HUES48 (cell line): Measurements from ENCODE around the gene TRAF3.
"Not testable (repeated sequence)": the region's sequence is repeated elsewhere in the genome, so short reads cannot be mapped to it uniquely, and the experiment has no call there.

Experiments
- H3K27ac ChIP-seq: one replicate; pipeline ENCODE4 v1.7.0; 2013; ENCODE audit warnings: low read depth, low read length, inconsistent platforms
- H3K27me3 ChIP-seq: 2 replicates; pipeline ENCODE4 v1.6.1; 2013; ENCODE audit warnings: mild to moderate bottlenecking, low read length; ENCODE audit not compliant: control insufficient read depth, insufficient read depth
- H3K36me3 ChIP-seq: 2 replicates; pipeline ENCODE4 v1.6.1; 2013; ENCODE audit warnings: low read length; ENCODE audit not compliant: control insufficient read depth, insufficient read depth
- H3K4me1 ChIP-seq: 2 replicates; pipeline ENCODE4 v1.6.1; 2013; ENCODE audit warnings: mild to moderate bottlenecking, low read length; ENCODE audit not compliant: control insufficient read depth, insufficient read depth
- H3K4me3 ChIP-seq: 2 replicates; pipeline ENCODE4 v1.5.1; 2013; ENCODE audit warnings: mild to moderate bottlenecking, low read depth, low read length
- H3K9ac ChIP-seq: 2 replicates; pipeline ENCODE4 v1.6.1; 2013; ENCODE audit warnings: mild to moderate bottlenecking, low read depth, low read length, moderate library complexity
- H3K9me3 ChIP-seq: 2 replicates; pipeline ENCODE4 v1.6.1; 2013; ENCODE audit warnings: low read length; ENCODE audit not compliant: control insufficient read depth, insufficient read depth

TRAF3 gene

DNA sequence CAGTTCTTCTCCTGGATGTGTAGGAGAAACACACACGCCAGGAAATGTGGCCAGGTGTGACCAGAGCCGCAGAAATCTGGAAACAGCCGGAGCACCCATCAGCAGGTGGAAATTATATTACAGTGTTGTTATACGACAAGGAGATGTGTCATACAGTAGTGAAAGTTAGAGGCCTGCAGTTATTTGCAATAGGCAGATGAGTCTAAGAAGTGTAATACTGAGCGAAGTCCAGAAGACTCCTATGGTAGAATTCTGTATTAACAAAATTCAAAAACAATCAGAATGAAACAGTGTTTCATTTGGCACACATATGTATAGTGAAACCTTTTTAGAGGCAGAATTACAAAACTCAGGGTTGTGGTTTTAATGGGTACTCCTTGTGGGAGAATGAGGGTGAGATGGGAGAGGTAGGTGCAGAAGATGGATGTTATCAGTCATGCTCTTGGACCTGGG lies 105.9 kb downstream of the TRAF3 start:
- H3K27ac ChIP-seq: no peak overlapping the region
- H3K9ac ChIP-seq: no peak overlapping the region; the same call in 1 of the 2 replicates
- no peaks in the 10 kb centered on the region for H3K9me3 ChIP-seq
- H3K4me1 ChIP-seq: peaks cover 2% of the 10 kb centered on the region; the same call in 1 of the 2 replicates
- H3K36me3 ChIP-seq: 0 out of 2 replicates have a peak, but pooled peaks cover 4% of the 10 kb centered on the region
- H3K27me3 ChIP-seq: no peaks in the 10 kb centered on the region
- no peak overlapping the region for H3K4me3 ChIP-seq

DNA sequence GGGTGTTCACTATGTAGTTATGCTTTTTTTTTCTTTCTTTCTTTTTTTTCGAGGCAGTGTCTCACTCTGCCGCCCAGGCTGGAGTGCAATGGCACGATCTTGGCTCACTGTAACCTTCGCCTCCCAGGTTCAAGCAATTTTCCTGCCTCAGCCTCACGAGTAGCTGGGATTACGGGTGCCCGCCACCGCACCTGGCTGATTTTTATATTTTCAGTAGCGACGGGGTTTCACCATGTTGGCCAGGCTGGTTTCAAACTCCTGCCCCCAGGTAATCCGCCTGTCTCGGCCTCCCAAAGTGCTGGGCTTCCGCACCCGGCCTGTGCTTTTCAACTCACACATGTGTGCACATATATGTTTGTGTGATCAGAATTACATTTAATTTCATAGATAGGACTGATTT lies 106.3 kb downstream of the TRAF3 start:
- H3K4me3 ChIP-seq: no peak overlapping the region
- no peak overlapping the region for H3K27ac ChIP-seq
- H3K9me3 ChIP-seq: no peaks in the 10 kb centered on the region
- no peaks in the 10 kb centered on the region for H3K27me3 ChIP-seq
- H3K9ac ChIP-seq: no peak overlapping the region
- H3K4me1 ChIP-seq: peaks cover under 1% of the 10 kb centered on the region; the same call in 1 of the 2 replicates
- H3K36me3 ChIP-seq: 0 out of 2 replicates have a peak, but pooled peaks cover 4% of the 10 kb centered on the region

DNA sequence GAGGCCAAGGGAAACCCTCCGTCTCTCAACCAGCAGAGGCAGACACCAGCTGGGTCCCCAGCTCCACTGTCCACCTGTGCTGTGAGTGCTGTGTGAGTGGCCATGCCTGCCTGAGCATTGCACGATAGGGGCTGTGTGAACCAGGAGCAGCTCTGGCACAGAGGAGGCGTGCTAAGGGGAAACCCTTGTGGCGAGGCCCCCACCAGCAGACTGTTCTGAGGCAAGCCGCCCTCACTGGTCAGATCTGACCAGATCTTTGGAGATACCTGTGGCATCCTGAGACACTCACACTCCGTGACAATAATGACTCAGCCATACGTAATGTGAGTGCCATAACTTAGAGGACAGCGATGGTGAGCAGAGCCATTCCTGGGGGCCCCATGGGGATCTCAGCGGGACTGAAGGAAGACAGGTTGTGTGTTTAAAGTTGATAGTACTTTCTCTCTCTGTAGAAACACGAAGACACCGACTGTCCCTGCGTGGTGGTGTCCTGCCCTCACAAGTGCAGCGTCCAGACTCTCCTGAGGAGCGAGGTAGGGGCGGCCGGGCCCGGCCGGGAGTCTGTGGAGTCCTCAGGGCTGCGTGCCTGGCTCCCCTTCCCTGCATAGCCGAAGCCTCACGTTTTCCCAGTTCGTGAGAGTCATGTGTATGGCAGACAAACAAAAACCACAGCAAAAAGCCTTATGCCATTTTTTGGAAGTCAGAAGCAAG lies 108.6 kb downstream of the TRAF3 start:
- Histone ChIP-seq H3K36me3 (0 out of 2 replicates have a peak, but pooled peaks cover 4% of the 10 kb centered on the region), H3K27me3 (no peaks in the 10 kb centered on the region)

DNA sequence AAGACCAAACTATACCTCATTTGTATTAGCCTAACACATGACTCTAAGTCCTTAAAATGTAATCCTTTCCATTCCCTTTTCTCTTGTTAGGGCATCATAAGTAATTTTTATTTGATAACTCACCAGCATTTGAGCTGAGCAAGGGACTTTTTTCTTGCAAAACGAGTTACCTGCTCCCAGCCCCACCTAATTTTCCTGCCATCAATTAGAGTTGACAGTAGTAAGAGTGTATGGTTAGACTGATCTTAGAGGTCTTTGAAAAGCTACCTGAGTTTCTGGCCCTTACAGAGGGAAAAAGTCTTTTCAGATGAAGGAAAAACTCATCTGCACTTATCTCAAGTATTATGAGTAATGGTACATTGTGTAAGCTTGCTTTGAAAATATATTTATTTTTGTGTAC lies 111.5 kb downstream of the TRAF3 start:
- 0 out of 2 replicates have a peak, but pooled peaks cover 4% of the 10 kb centered on the region for H3K36me3 ChIP-seq
- H3K9me3 ChIP-seq: no peaks in the 10 kb centered on the region
- H3K27me3 ChIP-seq: no peaks in the 10 kb centered on the region
- no peak overlapping the region for H3K9ac ChIP-seq
- no peaks in the 10 kb centered on the region for H3K4me1 ChIP-seq
- no peak overlapping the region for H3K27ac ChIP-seq
- no peak overlapping the region for H3K4me3 ChIP-seq

More for the DNA sequence above, 108.6 kb downstream of the TRAF3 start:
- Histone ChIP-seq H3K4me1 (no peaks in the 10 kb centered on the region), H3K9ac (no peak overlapping the region), H3K4me3 (no peak overlapping the region), H3K27ac (no peak overlapping the region), H3K9me3 (no peaks in the 10 kb centered on the region)

DNA sequence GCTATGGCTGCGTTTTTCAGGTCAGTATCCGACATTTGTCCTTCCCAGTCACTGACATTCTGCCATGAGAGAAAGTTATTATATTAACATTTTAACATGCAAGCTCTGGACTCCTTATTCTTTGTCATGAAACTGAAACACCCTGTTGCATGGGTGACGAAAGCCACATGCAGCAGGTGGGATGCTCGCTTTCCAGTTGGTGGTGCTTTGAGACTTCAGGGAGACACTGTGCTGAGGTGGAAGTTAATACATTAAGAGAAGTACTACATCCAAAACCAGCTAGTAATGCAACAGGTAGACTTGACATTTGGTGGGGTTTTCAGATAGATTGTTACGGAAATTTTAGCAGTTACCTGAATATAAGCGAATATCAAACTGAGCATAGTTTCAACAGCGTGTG lies 112.4 kb downstream of the TRAF3 start:
- Histone ChIP-seq H3K4me1 (no peaks in the 10 kb centered on the region), H3K27me3 (no peaks in the 10 kb centered on the region), H3K36me3 (0 out of 2 replicates have a peak, but pooled peaks cover 4% of the 10 kb centered on the region), H3K27ac (no peak overlapping the region), H3K9ac (no peak overlapping the region), H3K9me3 (no peaks in the 10 kb centered on the region), H3K4me3 (no peak overlapping the region)

DNA sequence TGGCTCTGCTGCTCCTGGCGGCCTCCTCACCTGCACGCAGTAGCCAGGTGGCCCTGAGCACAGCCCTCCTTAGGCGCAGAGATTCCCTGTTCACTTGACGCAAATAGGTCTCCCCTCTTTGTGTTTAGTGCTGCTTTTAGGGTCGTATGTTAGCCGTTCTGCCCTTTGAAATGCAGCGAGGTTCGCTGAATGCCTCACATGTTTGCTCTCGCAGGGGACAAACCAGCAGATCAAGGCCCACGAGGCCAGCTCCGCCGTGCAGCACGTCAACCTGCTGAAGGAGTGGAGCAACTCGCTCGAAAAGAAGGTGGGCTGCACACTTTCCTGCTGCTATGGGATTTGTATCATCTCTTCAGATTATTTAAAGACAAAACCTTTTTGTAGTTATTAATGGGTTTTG lies 113.9 kb downstream of the TRAF3 start:
- H3K4me3 ChIP-seq: no peak overlapping the region
- H3K36me3 ChIP-seq: 0 out of 2 replicates have a peak, but pooled peaks cover 7% of the 10 kb centered on the region
- no peaks in the 10 kb centered on the region for H3K9me3 ChIP-seq
- H3K27me3 ChIP-seq: no peaks in the 10 kb centered on the region
- H3K9ac ChIP-seq: no peak overlapping the region
- no peaks in the 10 kb centered on the region for H3K4me1 ChIP-seq
- H3K27ac ChIP-seq: no peak overlapping the region

DNA sequence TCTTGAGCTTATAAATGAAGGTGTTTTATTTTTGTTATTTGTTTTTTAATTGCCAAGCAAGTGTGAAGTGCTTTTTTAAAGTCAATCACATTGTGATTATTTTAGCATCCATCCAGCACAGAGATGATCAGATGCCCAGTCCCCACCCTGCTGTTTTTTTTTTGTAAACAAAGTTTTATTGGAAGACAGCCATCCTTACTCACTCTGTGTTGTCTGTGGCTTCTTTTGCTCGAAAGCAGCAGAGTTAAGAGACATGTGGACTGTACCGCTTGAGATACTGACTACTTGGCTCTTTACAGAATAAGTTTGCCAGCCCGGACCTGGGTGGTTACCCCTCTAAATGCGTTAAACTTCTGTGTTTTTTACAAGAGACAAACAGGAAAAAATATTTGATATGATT lies 114.3 kb downstream of the TRAF3 start:
- Histone ChIP-seq H3K36me3 (0 out of 2 replicates have a peak, but pooled peaks cover 5% of the 10 kb centered on the region), H3K9me3 (no peaks in the 10 kb centered on the region), H3K4me3 (no peak overlapping the region), H3K27ac (no peak overlapping the region), H3K27me3 (no peaks in the 10 kb centered on the region), H3K9ac (no peak overlapping the region), H3K4me1 (no peaks in the 10 kb centered on the region)

DNA sequence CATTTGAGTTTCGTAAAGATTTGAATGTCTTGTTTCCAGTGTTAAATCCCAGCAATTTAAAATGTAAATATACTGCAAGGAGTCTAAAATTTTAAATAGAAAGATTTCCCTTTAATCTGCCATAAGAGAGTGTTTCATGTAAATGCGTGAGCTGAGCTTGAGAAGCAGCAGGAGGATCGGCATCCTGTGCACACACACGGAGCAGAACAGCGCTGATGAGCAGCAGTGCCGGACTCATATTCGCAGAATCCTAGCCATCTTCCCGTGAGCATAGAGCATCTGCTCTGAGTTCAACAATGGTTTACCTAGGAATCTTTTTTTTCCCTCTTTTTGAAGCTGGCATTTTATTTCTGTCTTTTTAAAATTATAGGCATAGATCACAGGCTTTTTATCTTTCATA lies 115.4 kb downstream of the TRAF3 start:
- H3K9me3 ChIP-seq: no peaks in the 10 kb centered on the region
- no peak overlapping the region for H3K9ac ChIP-seq
- H3K4me3 ChIP-seq: no peak overlapping the region
- no peak overlapping the region for H3K27ac ChIP-seq
- 0 out of 2 replicates have a peak, but pooled peaks cover 5% of the 10 kb centered on the region for H3K36me3 ChIP-seq
- H3K4me1 ChIP-seq: no peaks in the 10 kb centered on the region
- H3K27me3 ChIP-seq: no peaks in the 10 kb centered on the region

DNA sequence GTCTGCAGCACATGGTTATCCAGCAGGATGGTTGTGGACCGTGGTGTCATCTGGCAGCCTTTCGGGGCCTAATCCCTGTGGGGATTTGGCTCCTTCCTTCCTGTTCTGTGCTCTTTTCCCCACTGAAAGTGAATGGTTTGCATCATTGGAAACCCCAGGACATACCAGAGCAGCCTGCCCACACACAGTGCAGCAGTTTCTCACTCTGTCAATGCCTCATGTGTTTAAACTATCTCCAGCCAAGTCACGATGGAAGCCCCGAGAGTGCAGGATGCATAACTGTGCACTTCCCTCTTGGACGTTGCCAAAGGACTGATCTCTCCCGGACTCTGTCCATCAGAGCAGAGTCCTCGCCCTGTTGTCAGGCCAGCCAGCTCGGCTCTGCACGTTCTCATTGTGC lies 116.2 kb downstream of the TRAF3 start:
- no peak overlapping the region for H3K9ac ChIP-seq
- no peaks in the 10 kb centered on the region for H3K9me3 ChIP-seq
- no peaks in the 10 kb centered on the region for H3K27me3 ChIP-seq
- no peak overlapping the region for H3K4me3 ChIP-seq
- no peaks in the 10 kb centered on the region for H3K4me1 ChIP-seq
- H3K36me3 ChIP-seq: 0 out of 2 replicates have a peak, but pooled peaks cover 5% of the 10 kb centered on the region
- no peak overlapping the region for H3K27ac ChIP-seq

DNA sequence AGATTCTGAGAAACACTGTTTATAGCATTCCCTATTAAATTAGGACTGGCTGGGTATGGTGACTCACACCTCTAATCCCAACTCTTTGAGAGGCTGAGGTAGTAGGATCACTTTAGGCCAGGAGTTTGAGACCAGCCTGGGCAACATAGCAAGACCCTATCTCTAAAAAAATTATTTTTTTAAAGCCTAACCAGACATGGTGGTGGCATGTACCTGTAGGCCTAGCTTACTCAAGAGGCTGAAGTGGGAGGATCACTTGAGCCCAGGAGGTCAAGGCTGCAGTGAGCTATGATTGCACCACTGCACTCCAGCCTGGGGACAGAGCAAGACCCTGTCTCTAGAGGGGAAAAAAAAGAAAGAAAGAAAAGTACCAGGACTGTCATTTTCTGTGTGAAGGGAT lies 119.5 kb downstream of the TRAF3 start:
- H3K27me3 ChIP-seq, H3K4me3 ChIP-seq, H3K9me3 ChIP-seq, H3K36me3 ChIP-seq, H3K9ac ChIP-seq, H3K4me1 ChIP-seq, H3K27ac ChIP-seq: not testable (repeated sequence)

DNA sequence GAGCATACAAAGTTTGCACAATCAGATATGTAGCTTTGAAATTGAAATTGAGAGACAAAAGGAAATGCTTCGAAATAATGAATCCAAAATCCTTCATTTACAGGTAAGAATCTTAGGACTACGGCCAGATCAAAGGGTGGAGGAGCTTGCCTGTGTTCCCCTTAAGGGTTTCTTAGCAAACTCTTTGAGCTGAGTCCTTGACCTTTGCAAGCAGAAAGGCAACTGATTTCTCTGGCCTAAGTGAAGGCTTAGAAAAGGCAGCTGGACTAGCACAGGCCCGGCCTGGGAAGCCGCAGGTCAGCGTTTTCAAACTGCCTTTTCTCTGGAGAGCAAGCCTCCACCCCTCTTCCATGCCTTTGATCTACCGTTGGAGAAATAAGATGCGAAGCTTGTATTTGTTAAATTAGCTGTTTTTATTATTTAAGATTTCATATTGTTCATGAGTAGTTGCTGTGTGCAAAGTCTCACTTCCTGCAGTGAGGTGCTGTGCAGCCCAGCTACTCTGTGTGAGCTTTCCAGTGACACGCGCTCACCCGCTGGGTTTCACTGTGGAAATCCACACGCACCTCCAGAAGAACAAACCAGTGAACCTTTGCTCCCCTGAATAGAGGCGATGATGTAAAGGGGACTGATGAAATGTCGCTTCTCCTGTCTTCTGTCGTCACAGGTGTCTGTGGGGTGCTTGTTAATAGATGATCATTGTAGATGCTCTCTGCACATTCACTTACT lies 120.2 kb downstream of the TRAF3 start:
- Histone ChIP-seq H3K9me3 (no peaks in the 10 kb centered on the region), H3K9ac (no peak overlapping the region), H3K27ac (no peak overlapping the region), H3K27me3 (no peaks in the 10 kb centered on the region), H3K4me1 (no peaks in the 10 kb centered on the region), H3K4me3 (no peak overlapping the region), H3K36me3 (0 out of 2 replicates have a peak, but pooled peaks cover 5% of the 10 kb centered on the region)
